Measurements from ENCODE around the gene CLIP2. TPM values are rescaled to one million over a fixed set of nuclear protein-coding genes. Genes with fewer than 3 reads are reported as not detected.
A peak's percentile ranks its signal among the peaks of the same experiment; 100 is the strongest.
"Not testable (repeated sequence)": the region's sequence is repeated elsewhere in the genome, so short reads cannot be mapped to it uniquely, and the experiment has no call there.

CLIP2 gene
- total RNA-seq, 1 donor from 2014 or later: 7.4 TPM

DNA sequence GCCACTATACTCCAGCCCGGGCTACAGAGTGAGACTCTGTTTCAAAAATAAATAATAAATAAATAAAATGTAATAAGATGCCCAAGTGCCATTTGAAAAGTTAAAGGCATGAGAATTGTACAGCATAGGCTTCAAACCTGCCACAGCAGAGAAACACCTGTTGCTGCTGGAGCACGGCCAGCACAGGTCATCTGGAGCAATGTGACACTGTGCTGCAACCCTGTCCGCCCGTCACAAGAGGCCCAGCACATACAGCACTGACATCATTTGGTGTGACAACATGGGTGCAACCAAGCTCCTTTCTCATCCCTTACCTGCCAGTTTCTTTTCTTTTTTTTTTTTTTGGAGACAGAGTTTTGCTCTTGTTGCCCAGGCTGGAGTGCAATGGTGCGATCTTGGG, 36.3 kb upstream of the CLIP2 start:
- Histone ChIP-seq H3K9me3 (replicated peaks) (no peaks in the 10 kb centered on the region), H3K27ac (replicated peaks) (no peak overlapping the region), H3K27me3 (ENCODE audit: low read depth) (no peaks in the 10 kb centered on the region), H3K36me3 (peaks cover 35% of the 10 kb centered on the region), H3K4me1 (peaks cover 41% of the 10 kb centered on the region), H3K4me3 (no peak overlapping the region)
- intact Hi-C loops (cut with micrococcal nuclease): no loop called here
- DNase-seq: no peak
- TF ChIP-seq, protein P1, sequence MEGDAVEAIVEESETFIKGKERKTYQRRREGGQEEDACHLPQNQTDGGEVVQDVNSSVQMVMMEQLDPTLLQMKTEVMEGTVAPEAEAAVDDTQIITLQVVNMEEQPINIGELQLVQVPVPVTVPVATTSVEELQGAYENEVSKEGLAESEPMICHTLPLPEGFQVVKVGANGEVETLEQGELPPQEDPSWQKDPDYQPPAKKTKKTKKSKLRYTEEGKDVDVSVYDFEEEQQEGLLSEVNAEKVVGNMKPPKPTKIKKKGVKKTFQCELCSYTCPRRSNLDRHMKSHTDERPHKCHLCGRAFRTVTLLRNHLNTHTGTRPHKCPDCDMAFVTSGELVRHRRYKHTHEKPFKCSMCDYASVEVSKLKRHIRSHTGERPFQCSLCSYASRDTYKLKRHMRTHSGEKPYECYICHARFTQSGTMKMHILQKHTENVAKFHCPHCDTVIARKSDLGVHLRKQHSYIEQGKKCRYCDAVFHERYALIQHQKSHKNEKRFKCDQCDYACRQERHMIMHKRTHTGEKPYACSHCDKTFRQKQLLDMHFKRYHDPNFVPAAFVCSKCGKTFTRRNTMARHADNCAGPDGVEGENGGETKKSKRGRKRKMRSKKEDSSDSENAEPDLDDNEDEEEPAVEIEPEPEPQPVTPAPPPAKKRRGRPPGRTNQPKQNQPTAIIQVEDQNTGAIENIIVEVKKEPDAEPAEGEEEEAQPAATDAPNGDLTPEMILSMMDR (IDR thresholded peaks at IDR 0.05; ENCODE audit: borderline replicate concordance): no peak

DNA sequence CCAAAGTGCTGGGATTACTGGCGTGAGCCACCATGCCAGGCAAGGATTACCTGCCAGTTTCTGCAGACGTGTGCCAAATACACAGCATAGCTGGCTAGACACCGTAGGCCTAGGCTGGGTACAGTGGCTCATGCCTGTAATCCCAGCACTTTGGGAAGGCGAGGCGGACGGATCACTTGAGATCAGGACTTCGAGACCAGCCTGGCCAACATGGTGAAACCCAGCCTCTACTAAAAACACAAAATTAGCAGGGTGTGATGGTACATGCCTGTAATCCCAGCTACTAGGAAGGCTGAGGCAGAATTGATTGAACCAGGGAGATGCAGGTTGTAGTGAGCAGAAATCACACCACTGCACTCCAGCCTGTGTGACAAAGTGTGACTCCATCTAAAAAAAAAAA, 35.9 kb upstream of the CLIP2 start:
- Histone ChIP-seq H3K27me3 (ENCODE audit: low read depth) (no peaks in the 10 kb centered on the region), H3K4me1 (peaks cover 41% of the 10 kb centered on the region), H3K36me3 (peaks cover 30% of the 10 kb centered on the region), H3K27ac (replicated peaks) (no peak overlapping the region), H3K4me3 (peak overlapping the region; percentile 90), H3K9me3 (replicated peaks) (no peaks in the 10 kb centered on the region)
- no peak for DNase-seq
- intact Hi-C loops (cut with micrococcal nuclease): no loop called here
- TF ChIP-seq, protein P1 (IDR thresholded peaks at IDR 0.05; ENCODE audit: borderline replicate concordance): no peak

DNA sequence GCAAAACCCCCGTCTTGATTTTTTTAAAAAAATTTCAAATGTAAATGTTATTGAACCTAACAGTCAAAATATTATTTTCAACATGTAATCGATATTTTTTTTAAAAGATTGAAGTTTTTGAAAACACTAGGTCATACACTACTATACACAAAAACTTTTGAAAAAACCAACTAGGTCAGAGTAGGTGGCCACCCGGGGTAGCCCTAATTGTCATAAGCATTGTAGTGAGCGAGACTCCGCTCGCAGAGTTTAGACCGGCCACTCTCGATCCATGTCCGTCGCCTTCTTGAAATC, 35.4 kb upstream of the CLIP2 start:
- TF ChIP-seq, protein P1 (IDR thresholded peaks at IDR 0.05; ENCODE audit: borderline replicate concordance): no peak
- Histone ChIP-seq H3K4me3 (peak overlapping the region; percentile 90), H3K4me1 (peaks cover 41% of the 10 kb centered on the region), H3K27ac (replicated peaks) (peak overlapping the region; percentile 96), H3K36me3 (peaks cover 26% of the 10 kb centered on the region), H3K27me3 (ENCODE audit: low read depth) (no peaks in the 10 kb centered on the region), H3K9me3 (replicated peaks) (no peaks in the 10 kb centered on the region)
- intact Hi-C loops (cut with micrococcal nuclease): no loop called here
- DNase-seq: no peak

DNA sequence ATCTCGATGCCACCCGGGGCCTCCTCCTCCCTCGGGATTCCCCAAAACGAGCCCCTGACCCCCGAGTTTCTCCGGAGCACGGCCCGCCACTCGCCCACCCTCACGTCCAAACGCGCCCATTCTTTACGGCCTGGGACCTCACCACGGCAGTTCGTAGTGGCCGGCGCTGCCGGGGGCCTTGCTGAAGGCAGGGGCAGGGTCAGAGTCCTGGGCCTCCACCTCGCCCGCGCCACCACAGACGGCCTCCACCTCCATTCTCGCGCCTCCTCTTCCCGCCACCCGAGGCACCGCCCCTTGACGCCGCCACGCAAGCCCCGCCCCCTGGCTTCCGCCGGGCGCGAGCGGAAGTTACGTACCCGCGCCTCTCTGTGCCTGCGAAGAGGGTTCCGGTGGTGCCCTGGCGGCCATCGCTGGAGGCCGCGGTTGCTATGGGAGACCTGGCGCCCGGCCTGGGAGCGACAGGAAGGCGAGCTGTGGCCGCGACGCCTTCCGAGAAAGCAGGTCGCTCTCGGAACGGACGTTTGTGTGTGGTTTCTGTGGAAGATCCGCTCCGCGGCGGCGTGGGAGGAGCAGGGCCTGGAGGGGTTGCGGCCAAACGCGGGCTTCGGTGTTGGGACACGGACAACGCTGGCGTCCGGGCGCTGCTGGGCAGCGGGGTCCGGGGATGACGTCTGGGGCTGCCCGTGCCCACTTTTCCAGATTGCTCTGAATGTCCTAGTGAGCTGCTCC, 34.9 kb upstream of the CLIP2 start, which contains the start of gene RFC2:
Gene RFC2 (minus strand): TSS at position 271 of the 729 bp plus-strand sequence. CDS start 16 bp downstream, at position 255.
- TF ChIP-seq, protein P1 (IDR thresholded peaks at IDR 0.05; ENCODE audit: borderline replicate concordance): peak; percentile 60
- peaks cover 41% of the 10 kb centered on the region for H3K4me1 ChIP-seq
- peak within 1 kb of the TSS; percentile 90 for H3K4me3 ChIP-seq
- peaks cover 21% of the 10 kb centered on the region for H3K36me3 ChIP-seq
- H3K27ac ChIP-seq (replicated peaks): peak within 1 kb of the TSS; percentile 96
- H3K9me3 ChIP-seq (replicated peaks): no peaks in the 10 kb centered on the region
- intact Hi-C loops (cut with micrococcal nuclease): no loop called here
- peak; percentile 97 for DNase-seq
- H3K27me3 ChIP-seq (ENCODE audit: low read depth): no peaks in the 10 kb centered on the region

DNA sequence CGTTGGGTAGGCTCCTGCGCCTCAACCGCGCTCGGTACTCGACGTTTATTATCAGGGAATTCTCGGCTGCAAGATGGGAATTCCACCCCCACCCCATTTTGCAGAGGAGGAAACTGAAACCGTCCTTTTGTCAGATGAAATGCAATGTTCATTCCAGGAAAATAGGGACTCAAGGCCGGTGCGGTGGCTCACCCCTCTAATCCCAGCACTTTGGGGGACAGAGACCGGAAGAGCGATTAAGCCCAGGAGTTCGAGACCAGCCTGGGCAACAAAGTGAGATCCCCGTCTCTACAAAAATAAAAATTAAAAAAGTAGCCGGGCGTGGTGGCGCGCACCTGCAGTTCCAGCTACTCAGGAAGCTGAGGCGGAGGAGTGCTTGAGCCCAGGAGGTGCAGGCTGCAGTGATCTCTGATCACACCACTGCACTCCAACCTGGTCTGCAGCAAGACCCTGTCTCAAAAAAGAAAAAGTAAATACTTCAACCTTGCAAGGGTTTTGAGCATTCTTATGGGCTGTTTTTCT, 34.3 kb upstream of the CLIP2 start:
- intact Hi-C loops (cut with micrococcal nuclease): no loop called here
- TF ChIP-seq, protein P1 (IDR thresholded peaks at IDR 0.05; ENCODE audit: borderline replicate concordance): no peak
- no peak for DNase-seq

DNA sequence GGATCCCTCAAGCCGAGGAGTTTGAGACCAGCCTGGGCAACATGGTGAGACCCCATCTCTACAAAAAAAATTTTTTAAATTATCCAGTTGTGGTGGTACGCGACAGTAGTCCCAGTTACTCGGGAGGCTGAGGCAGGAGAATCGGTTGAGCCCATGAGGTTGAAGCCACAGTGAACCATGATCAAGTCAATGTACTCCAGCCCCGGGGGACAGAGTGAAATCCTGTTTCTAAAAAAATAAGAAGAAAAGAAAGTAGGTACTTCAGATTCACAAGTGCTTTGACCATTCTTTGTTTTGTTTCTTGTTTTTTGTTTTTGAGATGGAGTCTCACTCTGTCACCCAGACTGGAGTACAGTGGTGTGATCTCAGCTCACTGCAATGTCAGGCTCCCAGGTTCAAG, 33.7 kb upstream of the CLIP2 start:
- Histone ChIP-seq H3K4me1 (peaks cover 41% of the 10 kb centered on the region), H3K27ac (replicated peaks) (peak overlapping the region; percentile 96), H3K4me3 (peak overlapping the region; percentile 90)
- H3K36me3 ChIP-seq; H3K27me3 ChIP-seq (ENCODE audit: low read depth); intact Hi-C loops (cut with micrococcal nuclease); H3K9me3 ChIP-seq (replicated peaks); DNase-seq: not testable (repeated sequence)

More for the DNA sequence above, 34.3 kb upstream of the CLIP2 start:
- peaks cover 41% of the 10 kb centered on the region for H3K4me1 ChIP-seq
- no peaks in the 10 kb centered on the region for H3K27me3 ChIP-seq (ENCODE audit: low read depth)
- H3K4me3 ChIP-seq: peak overlapping the region; percentile 90
- no peaks in the 10 kb centered on the region for H3K9me3 ChIP-seq (replicated peaks)
- peaks cover 14% of the 10 kb centered on the region for H3K36me3 ChIP-seq
- peak overlapping the region; percentile 96 for H3K27ac ChIP-seq (replicated peaks)
